OCI-LY1 (cell line): ENCODE results near the gene RAB3D.

Experiments used
- H2AFZ ChIP-seq: fragments of 200-600 bp; sonication (generic), shearing (Covaris generic); 2 replicates; pipeline ENCODE4 v1.6.0; 2014; ENCODE audit warnings: antibody characterized with exemption, mild to moderate bottlenecking, low read length
- H3F3A ChIP-seq: fragments of 200-600 bp; sonication (generic), shearing (Covaris generic); 2 replicates; pipeline ENCODE4 v1.6.0; 2014; ENCODE audit warnings: mild to moderate bottlenecking, antibody characterized with exemption, low read length, moderate library complexity; ENCODE audit not compliant: insufficient read depth
- H3K27ac ChIP-seq: fragments of 200-600 bp; sonication (generic); 2 replicates; pipeline ENCODE4 v1.5.1; 2014; ENCODE audit warnings: low read length, mixed run types, mild to moderate bottlenecking, low read depth; ENCODE audit not compliant: poor library complexity, severe bottlenecking
- H3K27me3 ChIP-seq: fragments of 200-600 bp; sonication (generic); 2 replicates; pipeline ENCODE4 v1.6.0; 2014; ENCODE audit warnings: antibody characterized with exemption, mild to moderate bottlenecking, low read length, moderate library complexity; ENCODE audit not compliant: insufficient read depth
- H3K36me3 ChIP-seq: fragments of 200-600 bp; sonication (generic); 2 replicates; pipeline ENCODE4 v1.6.1; 2014; ENCODE audit warnings: mild to moderate bottlenecking, antibody characterized with exemption, low read length, moderate library complexity, mixed read lengths; ENCODE audit not compliant: insufficient read depth
- H3K4me1 ChIP-seq: fragments of 200-600 bp; sonication (generic); 2 replicates; pipeline ENCODE4 v1.5.1; 2014; ENCODE audit warnings: mild to moderate bottlenecking, low read length, moderate library complexity; ENCODE audit not compliant: insufficient read depth, severe bottlenecking
- H3K4me2 ChIP-seq: fragments of 200-600 bp; sonication (generic), shearing (Covaris generic); 2 replicates; pipeline ENCODE4 v1.6.1; 2014; ENCODE audit warnings: low read length
- H3K4me3 ChIP-seq: fragments of 200-600 bp; sonication (generic); 2 replicates; pipeline ENCODE4 v1.5.1; 2014; ENCODE audit warnings: low read length, low read depth, mild to moderate bottlenecking, mixed read lengths; ENCODE audit not compliant: poor library complexity, severe bottlenecking
- H3K79me2 ChIP-seq: fragments of 200-600 bp; shearing (Covaris generic); 2 replicates; pipeline ENCODE4 v1.6.1; 2016; ENCODE audit warnings: mixed run types, low read length, mixed read lengths; ENCODE audit not compliant: insufficient read depth
- H3K9ac ChIP-seq: fragments of 200-600 bp; sonication (generic), shearing (Covaris generic); 2 replicates; pipeline ENCODE4 v1.6.1; 2014; ENCODE audit warnings: mild to moderate bottlenecking, low read length, mixed read lengths
- H3K9me2 ChIP-seq: fragments of 200-600 bp; sonication (generic), shearing (Covaris generic); 2 replicates; pipeline ENCODE4 v1.6.1; 2014; ENCODE audit warnings: low read depth, mild to moderate bottlenecking, low read length, mixed read lengths
- H3K9me3 ChIP-seq: fragments of 200-600 bp; shearing (Covaris generic); 2 replicates; pipeline ENCODE4 v1.6.1; 2014; ENCODE audit warnings: low read length, mixed read lengths
- H4K20me1 ChIP-seq: fragments of 200-600 bp; sonication (generic), shearing (Covaris generic); 2 replicates; pipeline ENCODE4 v1.6.0; 2016; ENCODE audit warnings: mild to moderate bottlenecking, low read length; ENCODE audit not compliant: insufficient read depth
- EZH2 ChIP-seq: fragments of 200-600 bp; sonication (generic), shearing (Covaris generic); IDR thresholded peaks from 2 replicates; pipeline ENCODE4 v1.8.0; 2017; ENCODE audit warnings: borderline replicate concordance, mixed run types, mild to moderate bottlenecking, antibody characterized with exemption, low read length, moderate library complexity, mixed read lengths
- TF ChIP-seq, protein P1 (sequence below): fragments of 200-600 bp; sonication (generic), shearing (Covaris generic); IDR thresholded peaks from 2 replicates; pipeline ENCODE4 v1.5.1; 2017; ENCODE audit warnings: mild to moderate bottlenecking, antibody characterized with exemption, low read length, moderate library complexity, mixed read lengths

Gene RAB3D

GRCh38 chr19:11274533-11275086 lies 64.8 kb downstream of the RAB3D start:
- Histone ChIP-seq H3K27me3 (peaks cover 10% of the 10 kb centered on the region; the same call in 1 of the 2 replicates), H3K9me2 (no peaks in the 10 kb centered on the region), H4K20me1 (no peaks in the 10 kb centered on the region), H3K36me3 (no peaks in the 10 kb centered on the region), H3K4me2 (no peak overlapping the region), H3K4me1 (no peaks in the 10 kb centered on the region), H3K9ac (no peak overlapping the region), H3K27ac (no peak overlapping the region), H3F3A (no peaks in the 10 kb centered on the region), H3K4me3 (no peak overlapping the region), H3K79me2 (no peaks in the 10 kb centered on the region), H3K9me3 (no peaks in the 10 kb centered on the region), H2AFZ (no peak overlapping the region)
- TF ChIP-seq, protein P1, sequence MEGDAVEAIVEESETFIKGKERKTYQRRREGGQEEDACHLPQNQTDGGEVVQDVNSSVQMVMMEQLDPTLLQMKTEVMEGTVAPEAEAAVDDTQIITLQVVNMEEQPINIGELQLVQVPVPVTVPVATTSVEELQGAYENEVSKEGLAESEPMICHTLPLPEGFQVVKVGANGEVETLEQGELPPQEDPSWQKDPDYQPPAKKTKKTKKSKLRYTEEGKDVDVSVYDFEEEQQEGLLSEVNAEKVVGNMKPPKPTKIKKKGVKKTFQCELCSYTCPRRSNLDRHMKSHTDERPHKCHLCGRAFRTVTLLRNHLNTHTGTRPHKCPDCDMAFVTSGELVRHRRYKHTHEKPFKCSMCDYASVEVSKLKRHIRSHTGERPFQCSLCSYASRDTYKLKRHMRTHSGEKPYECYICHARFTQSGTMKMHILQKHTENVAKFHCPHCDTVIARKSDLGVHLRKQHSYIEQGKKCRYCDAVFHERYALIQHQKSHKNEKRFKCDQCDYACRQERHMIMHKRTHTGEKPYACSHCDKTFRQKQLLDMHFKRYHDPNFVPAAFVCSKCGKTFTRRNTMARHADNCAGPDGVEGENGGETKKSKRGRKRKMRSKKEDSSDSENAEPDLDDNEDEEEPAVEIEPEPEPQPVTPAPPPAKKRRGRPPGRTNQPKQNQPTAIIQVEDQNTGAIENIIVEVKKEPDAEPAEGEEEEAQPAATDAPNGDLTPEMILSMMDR = no peak
- TF ChIP-seq EZH2 = no peak

- no peaks in the 10 kb centered on the region for H3F3A ChIP-seq
- no peaks in the 10 kb centered on the region for H4K20me1 ChIP-seq
- no peak for TF ChIP-seq EZH2
- TF ChIP-seq, protein P1 = no peak
- H3K4me1 ChIP-seq = no peaks in the 10 kb centered on the region
- H3K27me3 ChIP-seq = peaks cover 10% of the 10 kb centered on the region; the same call in 1 of the 2 replicates
- no peaks in the 10 kb centered on the region for H3K36me3 ChIP-seq
- no peaks in the 10 kb centered on the region for H3K79me2 ChIP-seq
- H3K4me2 ChIP-seq = no peak overlapping the region
- no peaks in the 10 kb centered on the region for H3K9me3 ChIP-seq
- no peaks in the 10 kb centered on the region for H3K9me2 ChIP-seq
- no peak overlapping the region for H3K9ac ChIP-seq
- no peak overlapping the region for H3K4me3 ChIP-seq
- no peak overlapping the region for H3K27ac ChIP-seq
- H2AFZ ChIP-seq = no peak overlapping the region
These were observed 65.5 kb downstream of the RAB3D start for GRCh38 chr19:11273989-11274388.

GRCh38 chr19:11273296-11273695 lies 66.2 kb downstream of the RAB3D start:
- H3K79me2 ChIP-seq = no peaks in the 10 kb centered on the region
- no peaks in the 10 kb centered on the region for H3K9me3 ChIP-seq
- H3K4me3 ChIP-seq = no peak overlapping the region
- H3K27me3 ChIP-seq = peaks cover 10% of the 10 kb centered on the region; the same call in 1 of the 2 replicates
- no peaks in the 10 kb centered on the region for H3K9me2 ChIP-seq
- H3K9ac ChIP-seq = no peak overlapping the region
- no peaks in the 10 kb centered on the region for H3K36me3 ChIP-seq
- no peak overlapping the region for H3K4me2 ChIP-seq
- no peaks in the 10 kb centered on the region for H3F3A ChIP-seq
- TF ChIP-seq EZH2 = no peak
- TF ChIP-seq, protein P1 = no peak
- no peaks in the 10 kb centered on the region for H3K4me1 ChIP-seq
- no peak overlapping the region for H3K27ac ChIP-seq
- H2AFZ ChIP-seq = no peak overlapping the region
- no peaks in the 10 kb centered on the region for H4K20me1 ChIP-seq
